NCI-H82 (cell line): ENCODE results near the gene TRIM47.
A peak's percentile ranks its signal among the peaks of the same experiment; 100 is the strongest.

Source experiments
- DNase-seq: peaks from one replicate; lab custom pipeline; 2025; lab: John Stamatoyannopoulos, UW

The TRIM47 gene

DNA sequence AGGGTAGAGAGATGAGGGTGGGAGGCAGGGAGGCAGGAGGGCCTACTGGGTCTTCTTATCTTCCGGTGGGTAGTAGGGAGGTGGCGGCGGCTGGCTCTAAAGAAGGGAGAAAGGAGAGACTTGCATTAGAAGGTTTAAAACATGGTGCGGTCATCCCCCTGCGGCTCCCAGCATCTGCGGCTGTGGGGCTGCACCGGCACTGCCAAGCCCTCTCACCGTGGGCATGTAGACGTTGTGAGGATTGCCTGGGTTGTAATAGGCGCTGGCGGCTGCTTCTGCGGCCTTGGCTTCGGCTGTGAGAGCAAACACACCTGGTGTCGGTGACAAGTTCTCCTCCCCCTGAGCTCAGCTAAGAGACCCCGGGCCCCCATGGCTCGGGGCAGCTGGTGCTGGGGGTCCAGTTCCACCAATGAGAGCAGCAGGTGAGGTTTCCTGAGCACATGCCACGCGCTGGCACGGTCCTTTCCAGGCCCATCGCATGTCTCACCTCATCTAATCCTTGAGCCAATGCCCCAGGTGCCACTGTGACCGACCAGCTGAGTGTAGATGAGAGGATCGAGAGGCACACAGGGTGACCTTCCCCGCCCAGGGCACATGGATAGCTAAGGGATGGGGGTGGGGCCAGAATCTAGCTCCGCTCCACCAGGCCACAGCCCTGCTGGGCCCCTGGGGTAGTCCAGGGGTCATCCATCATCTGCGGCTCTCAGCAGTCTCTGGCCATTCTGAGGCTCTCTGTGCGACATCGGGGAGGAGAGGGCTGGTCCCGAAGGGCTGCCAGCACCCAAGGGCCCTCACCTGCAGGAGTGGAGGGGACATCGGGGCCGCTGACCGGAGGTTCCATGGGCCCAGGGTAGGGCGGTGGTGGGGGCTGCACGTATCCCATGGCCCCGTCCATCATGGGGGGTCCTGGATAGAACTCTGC lies 31.4 kb downstream of the TRIM47 start:
- no peak for DNase-seq

DNA sequence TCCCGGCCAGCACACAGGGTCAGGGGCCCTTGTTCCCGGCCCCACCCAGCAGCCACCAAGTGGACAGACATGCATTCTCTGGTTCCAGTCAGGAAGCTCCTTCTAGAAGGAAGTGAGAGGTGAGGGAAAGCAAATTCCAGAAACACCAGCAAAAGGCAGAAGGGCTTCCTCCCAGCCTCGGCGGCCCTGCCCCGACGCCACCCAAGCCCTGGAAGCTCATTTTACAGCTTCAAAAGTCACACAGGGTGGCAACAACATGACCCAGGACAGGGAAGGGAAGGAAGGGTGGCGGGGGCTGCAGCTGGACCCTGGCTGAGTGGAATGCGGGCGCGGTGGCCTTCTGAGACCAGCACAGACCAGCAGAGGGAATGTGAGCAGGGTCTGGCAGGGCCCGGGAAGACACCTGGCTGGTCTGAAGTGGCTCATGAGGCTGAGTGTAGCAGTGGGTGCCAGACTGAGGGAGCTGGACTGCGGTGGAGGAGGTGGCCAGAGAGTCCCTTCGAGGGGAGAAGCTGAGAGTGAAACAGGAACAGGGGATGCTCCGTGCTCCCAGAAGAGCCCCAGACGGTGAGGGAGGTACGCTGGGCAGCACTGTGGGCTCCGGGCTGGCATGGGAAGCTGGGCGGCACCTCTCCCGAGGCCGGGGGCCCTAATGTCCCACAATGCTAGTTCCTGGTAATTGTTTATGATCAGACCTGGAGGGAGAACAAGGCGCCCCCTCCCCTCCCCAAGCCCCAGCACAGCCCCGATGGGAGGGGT lies 32.3 kb downstream of the TRIM47 start:
- no peak for DNase-seq

DNA sequence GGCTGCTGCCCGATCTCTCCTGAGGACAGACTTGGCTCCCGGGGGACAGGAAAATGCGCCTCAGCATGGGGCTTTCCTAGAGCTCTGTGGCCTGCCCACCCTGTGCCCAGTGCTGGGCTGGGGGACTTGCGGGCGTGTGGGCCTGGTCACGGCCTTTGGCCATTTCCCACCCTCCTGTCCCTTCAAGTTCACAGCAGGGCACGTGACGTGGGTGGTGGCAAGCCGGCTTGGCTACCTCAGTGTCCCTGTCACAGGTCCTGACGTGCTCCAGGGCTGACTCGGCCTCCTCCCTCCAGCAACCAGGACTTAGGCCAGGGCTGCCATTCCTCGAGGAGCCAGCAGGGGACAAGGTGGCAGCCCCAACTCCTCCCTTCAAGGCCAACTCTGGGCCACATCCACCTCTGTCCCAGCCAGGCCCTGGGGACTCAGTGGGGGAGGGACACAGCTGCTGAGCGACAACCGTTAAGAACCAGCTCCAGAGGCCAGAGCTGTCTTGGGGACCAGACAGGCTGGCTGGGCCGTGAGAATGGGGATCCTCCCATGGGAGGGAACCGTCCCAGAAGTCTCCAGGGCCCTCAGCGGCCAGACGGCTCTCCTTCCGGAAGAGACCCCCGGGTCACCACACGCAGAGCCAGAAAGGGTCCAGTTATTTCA lies 33.2 kb downstream of the TRIM47 start:
- DNase-seq, result peak; percentile 93

DNA sequence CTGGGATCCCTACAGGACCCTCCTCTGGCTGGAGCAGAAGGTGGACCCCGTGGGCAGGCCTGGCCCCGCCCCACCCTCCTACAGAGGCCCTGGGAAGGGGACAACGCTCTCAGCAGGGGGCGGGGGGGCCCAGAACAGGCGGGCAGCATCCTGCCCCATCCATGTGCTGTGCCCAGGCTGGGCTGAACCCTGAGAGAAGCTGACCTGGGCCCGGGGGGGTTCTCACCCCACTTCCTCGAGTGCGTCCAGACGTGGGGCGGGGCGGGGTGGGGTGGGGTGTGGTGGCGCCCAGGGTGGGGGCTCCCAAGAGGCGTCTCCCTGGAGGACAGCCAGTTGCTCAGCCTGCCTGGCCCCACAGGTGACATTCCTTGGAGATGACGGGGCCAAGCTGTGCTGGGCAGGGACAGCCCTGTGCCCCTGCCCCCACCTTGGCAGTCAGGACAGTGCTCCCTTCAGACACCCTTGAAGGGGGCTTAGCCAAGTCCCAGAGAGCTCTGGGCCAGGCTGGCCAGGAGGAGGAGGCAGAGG lies 33.8 kb downstream of the TRIM47 start:
- no peak for DNase-seq

DNA sequence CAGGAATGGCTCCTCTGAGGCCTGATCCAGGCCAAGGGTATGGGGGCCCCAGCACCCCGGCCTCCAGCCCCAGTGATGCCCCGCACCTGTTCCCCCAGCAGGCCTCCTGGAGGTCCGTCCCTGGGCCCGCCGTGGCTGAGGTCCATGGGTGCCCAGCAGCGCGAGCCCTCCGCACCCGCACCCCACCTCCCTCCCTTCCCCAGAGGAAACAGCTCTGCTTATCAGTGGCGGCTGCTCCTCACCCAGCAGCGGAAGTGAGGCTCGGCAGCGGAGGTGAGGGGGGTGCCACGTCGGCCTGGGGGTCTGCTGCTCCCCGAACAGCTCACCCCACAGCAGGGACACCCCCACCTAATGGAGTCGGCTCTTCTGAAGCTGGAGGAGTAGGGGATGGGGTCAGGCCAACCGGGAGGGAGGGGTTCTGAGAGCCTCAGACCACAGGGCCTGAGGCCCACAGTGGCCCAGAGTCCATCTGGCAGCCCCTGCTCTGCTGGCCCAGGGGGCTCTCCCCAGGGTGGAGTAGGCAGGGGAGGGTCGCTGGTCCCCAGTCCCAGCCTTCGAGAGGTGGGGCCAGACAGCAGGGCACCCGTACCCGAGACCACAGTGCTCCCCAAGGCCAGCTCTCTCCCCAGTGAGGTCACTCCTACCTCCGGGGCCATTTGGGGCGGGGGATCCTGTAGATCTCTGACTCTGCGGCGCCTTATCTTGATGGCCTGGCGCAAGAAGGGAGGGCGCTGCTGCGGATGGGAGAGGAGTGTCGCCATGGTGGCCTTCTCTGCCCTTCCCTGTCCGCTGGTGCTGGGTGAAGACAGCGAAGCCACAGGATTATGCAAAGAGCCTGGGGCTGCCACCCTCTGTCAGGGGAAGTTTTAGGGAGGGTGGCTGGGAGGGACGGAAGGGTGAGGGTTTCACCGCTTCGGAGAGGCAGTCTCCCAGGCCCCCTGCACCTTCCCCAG lies 34.5 kb downstream of the TRIM47 start, which contains the start of gene UNC13D:
UNC13D (minus strand) TSS at position 828 of the 953 bp plus-strand sequence; CDS start at position 761, 67 bp downstream.
- peak; percentile 52 for DNase-seq

DNA sequence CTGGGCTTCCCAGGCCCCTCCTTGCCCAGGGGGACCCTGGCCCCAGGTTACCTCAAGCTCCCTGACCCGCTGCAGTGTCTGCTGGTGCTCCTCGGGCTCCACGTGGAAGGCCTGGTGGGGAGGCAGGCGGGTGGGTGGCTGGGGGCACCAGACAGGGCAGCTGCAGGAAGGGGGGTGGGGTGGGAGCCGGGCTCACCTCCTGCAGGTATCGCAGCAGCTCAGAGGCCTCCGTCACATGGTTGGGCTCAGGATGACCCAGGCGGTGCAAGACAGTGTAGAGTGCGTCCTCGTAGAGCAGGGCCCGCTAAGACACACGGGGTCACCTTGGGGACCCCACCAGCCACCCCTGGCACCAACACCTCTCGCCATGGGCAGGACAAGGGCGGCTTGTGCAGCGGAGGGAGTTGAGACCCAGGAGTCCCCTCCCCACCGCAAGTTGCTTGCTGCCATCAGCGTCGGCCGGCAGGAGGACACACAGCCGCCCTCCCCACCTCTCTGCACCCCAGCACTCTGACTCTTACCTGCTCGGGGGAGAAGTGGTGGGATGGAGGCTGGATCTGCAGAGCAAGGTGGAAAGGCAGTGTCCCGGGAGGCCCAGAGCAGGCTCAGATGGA lies 35.3 kb downstream of the TRIM47 start:
- DNase-seq, result no peak

DNA sequence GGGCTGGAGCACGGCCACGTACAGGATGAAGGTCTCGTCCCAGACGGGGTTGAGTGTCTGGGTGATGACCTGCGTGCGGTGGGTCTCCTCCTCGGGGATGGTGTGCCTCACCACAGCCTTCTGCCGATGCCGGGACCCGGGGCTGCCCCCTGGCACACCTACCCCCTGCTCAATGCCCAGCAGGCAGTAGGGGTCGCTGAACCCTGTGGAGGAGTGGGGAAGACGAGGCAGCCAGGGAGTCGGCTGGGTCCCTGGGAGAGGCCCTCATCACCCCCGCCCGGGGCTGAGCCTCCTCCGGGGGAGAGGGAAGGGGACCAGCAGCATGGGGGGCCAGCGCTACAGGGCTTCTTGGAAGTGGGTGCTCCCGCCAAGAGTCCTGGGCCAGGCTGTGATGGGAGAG lies 36.0 kb downstream of the TRIM47 start:
- no peak for DNase-seq

DNA sequence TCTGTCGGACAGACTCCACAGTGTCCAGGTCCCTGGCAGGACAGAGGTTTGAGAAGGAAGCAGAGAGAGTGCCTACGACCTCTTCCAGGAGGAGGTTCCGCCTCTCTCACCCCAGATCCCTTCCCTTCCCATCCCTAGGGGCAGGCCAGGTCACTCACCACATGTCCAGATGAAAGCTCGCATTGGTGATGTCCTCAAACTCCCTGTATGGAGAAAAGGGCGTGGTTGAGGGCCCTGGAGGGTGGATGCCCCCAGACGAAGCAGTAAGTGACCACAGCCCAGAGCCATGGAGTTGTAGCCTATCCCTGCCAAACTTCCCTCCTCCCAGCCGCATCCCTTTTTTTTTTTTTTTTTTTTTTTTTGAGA lies 37.6 kb downstream of the TRIM47 start:
- no peak for DNase-seq

DNA sequence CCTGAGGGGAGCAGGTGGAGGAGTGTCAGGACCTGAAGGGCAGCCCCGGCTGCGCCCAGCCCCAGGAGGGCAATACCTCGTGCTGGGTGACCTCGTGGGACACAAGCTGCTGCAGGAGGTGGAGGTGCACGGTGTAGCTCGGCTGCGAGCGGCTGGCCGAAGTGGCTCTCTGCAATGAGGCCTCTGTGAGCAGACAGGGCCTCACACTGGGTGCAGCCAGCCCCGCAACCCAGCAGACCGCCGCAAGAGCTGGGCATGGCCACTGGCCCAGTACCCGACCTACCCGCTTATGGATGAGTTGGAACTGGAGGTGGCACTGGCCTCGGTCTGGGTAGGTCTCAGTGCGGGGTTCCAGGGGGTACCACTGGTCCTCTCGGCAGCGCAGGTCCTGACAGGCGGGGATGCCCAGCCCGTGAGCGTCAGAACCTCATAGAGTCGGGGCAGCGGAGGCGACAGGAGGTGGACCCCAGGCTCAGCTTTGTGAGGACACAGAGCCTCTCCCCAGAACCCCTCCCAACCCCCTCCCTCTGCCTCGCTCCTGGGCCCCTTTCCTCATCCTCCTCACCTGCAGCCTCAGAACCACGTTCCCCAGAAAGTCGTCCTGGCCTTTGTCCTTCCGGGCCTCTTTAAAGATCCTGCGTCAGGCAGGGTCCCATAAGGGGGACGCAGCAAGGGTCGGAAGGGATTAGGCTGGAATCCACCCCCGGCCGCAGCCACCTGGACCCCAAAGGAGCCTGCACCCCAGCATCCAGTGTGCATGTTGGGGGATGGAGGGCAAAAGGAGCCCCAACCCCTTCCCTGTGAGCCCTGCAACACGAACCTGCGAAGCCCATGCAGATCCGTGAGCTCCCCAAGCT lies 38.2 kb downstream of the TRIM47 start:
- no peak for DNase-seq

DNA sequence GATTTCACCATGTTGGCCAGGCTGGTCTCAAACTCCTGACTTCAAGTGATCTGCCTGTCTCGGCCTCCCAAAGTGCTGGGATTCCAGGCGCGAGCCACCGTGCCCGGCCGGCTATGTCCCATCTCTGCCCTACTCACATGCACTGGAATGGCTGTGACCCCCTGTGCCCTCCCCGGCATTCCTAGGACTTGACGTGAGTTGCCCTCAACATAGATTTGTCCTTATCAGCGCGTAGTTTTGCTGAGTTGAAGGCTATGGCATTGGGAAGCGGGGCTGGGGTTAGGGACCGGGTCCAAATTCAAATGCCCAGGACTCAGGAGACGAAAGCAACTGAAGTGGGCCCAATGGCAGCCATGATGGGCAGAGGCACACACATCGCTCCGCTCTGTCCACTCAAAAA lies 40.0 kb downstream of the TRIM47 start:
- no peak for DNase-seq

DNA sequence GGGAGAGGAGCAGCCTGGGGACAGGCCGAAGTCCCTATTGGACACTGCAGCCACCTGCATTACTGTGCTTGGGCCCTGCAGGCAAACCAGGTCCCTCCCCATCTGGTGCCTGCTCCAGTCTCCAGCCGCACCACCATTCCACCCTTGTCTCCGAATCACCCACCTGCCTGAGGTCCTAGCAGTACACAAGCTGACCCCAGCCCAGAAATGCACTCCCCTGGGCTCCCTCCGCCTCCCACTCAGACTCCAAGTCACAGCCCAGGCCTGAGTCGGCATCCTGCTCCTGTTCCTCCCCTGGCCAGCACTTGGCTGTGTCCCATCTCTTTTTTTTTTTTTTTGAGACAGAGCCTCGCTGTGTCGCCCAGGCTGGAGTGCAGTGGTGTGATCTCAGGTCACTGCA lies 40.5 kb downstream of the TRIM47 start:
- no peak for DNase-seq

DNA sequence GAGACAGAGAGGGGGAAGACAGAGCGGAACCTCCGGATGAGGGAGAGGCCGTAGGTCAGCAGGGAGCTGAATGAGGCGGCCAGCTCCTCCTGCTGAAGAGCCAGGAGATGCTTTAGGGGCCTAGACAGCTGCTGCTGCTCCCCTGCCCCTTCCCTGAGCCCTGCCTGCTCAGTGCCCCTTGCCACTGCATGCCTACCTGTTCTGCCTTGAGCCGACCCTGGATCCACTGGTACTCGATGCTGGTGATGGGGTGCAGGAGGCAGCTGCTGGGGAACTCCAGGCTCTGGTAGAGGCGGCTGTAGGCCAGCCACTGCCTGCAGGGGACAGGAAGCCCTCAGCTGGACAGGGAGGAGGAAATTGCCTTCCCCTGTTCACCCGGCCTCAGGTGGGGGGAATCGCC lies 41.8 kb downstream of the TRIM47 start:
- DNase-seq, result no peak

DNA sequence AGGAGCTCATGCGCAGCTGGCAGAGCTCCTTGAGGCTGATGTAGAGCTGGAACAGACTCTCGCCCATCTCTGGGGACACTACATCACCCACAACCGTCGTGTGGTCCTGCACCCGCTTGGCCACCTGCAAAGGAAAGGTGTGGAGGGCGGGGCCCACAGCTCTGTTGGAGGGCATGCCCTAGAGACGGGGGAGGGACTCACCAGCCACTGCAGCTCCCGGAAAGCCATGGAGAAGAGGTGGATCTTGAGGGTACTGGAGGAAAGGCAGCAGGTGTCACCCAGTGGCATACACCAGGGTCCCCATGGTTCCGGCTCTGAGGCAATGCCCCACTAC lies 42.8 kb downstream of the TRIM47 start:
- no peak for DNase-seq

DNA sequence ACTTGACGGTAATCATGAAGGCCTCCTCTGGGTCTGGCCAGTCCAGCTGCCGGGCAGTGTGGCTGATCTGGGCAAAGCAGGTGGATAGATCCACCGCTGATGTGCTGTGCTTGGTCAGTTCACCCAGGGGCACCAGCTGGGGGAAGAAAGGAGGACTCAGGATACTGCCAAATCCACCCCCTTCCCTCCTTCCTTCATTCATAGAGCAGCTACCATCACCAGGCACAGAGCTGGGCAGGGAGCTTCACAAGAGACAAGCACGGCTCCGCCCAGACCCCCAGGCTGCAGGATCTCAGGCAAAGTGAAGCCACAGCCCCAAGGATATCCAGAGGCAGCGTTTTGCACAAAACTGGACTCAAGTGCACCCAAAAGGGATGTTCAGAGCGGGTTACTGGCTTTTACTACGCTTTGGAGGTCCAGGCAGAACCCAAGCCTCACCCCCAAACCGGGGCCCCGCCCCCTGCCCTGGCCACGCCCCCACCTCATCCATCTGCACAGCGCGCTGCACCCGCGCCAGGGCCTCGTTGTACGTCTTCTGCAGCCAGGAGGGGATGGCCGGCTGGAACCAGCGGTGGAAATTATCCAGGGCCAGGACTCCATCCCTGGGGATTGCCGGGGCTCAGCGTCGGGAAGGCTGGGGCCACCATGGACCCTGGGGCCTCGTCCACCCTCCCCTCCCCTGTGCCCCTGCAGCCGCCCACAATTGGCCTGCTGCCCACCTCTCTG lies 43.3 kb downstream of the TRIM47 start:
- DNase-seq, result peak; percentile 35

DNA sequence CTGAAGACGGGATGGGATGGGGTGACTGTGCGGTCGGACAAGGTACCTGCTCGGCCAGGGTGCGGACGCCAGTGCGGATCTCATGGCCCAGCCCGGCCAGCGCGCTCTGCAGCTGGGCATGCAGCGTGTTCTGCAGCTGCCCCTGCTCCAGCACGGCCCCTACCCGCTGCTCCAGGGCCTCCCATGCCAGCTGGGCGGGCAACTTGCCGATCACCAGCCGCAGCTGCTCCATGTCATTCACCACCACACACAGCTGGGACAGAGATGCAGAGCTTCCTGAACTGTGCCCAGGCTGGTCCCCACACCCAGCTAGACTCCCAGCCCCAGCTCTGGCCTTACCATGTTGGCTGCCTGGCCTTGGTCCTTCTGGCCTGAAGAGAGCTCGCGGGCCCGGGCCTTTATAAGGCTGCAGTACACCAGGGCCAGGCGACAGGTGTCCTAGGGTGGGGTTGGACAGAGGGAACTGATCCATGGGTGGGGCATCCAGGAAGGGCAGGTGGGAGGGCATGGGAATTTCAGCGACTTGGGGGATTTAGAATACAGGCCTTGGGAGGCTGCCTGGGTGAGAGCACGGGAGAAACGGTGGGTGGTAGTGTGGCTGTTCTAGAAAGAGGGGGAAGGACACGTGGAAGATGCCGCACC lies 44.0 kb downstream of the TRIM47 start:
- DNase-seq, result no peak

DNA sequence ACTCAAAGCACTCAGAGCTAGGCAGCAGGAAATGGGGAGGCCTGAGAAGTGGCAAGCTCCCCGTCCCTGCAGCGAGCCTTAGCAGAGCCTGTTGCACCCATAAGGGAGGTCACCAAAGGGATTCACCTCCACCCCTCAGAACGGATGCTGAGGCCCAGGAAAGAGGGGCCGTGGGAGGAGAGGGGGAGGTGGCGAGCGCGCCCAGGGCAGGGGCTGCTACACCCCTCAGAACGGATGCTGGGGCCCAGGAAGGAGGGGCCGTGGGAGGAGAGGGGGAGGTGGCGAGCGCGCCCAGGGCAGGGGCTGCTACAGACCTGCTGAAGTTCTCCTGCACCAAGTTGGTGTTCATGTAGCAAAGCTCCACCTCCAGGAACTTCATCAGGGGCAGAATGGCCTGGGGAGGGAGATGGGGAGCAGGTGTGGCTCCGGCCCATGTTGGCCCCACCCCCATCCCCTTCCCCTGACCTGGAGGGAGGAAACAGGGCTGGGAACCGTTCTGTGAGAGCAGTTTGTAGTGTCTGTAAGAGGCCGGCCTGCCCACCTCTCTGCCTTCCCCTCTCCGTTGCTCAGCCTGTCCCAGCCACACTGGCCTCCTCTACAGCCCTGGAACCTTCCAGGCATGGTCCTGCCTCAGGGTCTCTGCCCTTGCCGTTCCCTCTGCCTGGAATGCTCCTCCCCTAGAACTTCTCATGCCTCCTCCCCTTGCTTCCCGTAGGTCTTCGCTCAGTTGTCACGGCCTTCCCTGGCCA lies 45.6 kb downstream of the TRIM47 start:
- DNase-seq, result peak; percentile 30

DNA sequence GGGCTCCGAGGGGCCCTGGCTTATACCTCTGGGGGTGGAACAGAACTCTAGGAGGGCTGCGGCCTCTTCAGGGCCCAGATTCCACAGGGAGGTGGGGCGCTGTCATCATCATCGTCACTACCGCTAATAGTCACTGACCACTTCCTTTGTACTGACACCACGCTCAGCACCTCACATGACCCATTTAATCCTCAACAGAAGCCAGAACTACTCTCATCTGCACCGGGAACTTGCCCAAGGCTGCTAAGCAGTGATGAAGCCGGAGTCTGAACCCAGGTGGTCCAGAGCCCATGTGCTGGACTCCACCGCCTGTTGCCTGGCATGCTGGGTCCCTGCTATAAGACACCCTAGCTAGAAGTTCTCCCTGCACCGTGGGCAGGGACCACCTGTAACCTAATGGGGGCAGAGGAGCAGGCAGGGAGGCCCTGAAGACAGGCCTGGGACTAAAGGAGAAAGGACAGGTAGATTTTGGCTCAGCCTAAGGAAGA lies 46.2 kb downstream of the TRIM47 start:
- peak; percentile 60 for DNase-seq

DNA sequence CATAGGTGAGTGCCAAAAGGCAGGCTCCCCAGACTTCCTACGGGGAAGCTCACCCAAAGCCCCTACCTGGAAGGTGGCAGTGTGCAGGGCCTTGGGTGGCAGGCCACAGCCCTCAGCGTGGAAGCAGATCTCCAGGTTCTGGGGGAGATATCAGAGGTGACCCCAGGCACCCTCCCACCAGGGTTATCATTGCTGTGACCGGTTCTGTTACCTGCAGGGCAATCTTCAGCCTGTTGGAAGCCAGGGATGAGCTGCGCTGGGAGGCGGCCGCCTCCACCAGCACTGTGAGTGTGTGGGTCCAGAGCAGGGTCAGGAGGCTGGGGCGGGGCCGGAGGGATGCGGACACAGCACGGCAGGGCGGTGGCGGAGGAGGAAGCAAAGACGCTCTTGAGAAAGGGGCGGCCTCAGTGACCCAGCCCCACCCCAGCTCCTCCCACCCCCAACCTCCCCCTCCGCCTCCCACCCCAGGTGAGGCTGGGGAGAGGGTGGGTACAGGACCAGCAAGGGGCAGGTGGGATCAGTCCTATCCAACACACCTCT lies 47.3 kb downstream of the TRIM47 start:
- DNase-seq, result no peak
